SJCRH30 (cell line): ENCODE data around the gene SERPINB8. TPM values are rescaled to one million over a fixed set of nuclear protein-coding genes. Genes with fewer than 3 reads are reported as not detected.

Experiments used
- DNase-seq, 2 experiments: peaks; one replicate each; pipeline ENCODE4 v3.0.0-alpha.2; 2015 to 2020
- H3K27ac ChIP-seq: fragments of 250-450 bp; sonication (Bioruptor Pico); 2 replicates; pipeline ENCODE4 v1.5.1; 2020; ENCODE audit warnings: mild to moderate bottlenecking, moderate library complexity
- H3K27me3 ChIP-seq: fragments of 250-450 bp; sonication (Bioruptor Pico); 2 replicates; pipeline ENCODE4 v1.5.1; 2020; ENCODE audit warnings: mild to moderate bottlenecking, moderate library complexity
- H3K36me3 ChIP-seq: fragments of 250-450 bp; sonication (Bioruptor Pico); 2 replicates; pipeline ENCODE4 v1.5.1; 2020; ENCODE audit warnings: mild to moderate bottlenecking, moderate library complexity
- H3K4me1 ChIP-seq: fragments of 250-450 bp; sonication (Bioruptor Pico); 2 replicates; pipeline ENCODE4 v1.5.1; 2020; ENCODE audit warnings: mild to moderate bottlenecking, moderate library complexity
- H3K4me3 ChIP-seq: fragments of 250-450 bp; sonication (Bioruptor Pico); 2 replicates; pipeline ENCODE4 v1.5.1; 2020; ENCODE audit warnings: mild to moderate bottlenecking, moderate library complexity
- H3K9me3 ChIP-seq: fragments of 250-450 bp; sonication (Bioruptor Pico); replicated peaks from 2 replicates; pipeline ENCODE4 v1.5.1; 2020; ENCODE audit warnings: mild to moderate bottlenecking, moderate library complexity
- total RNA-seq: library from RNA; depleted of rRNA; stranded (reverse); fragments of >200 nt; shearing (Covaris generic); gene quantifications from 2 replicates; pipeline ENCODE4 v1.2.3, GENCODE V29; 2014

SERPINB8 gene
- total RNA-seq, 1 experiment from 2014 or later = 1.6 TPM

GRCh38 chr18:63980027-63980426 lies 10.1 kb downstream of the SERPINB8 start:
- H3K4me3 ChIP-seq = no peak overlapping the region
- no peak overlapping the region for H3K27ac ChIP-seq

GRCh38 chr18:63980896-63981460 lies 11.1 kb downstream of the SERPINB8 start:
- Histone ChIP-seq H3K27ac (no peak overlapping the region), H3K27me3 (no peaks in the 10 kb centered on the region), H3K4me3 (no peak overlapping the region), H3K4me1 (no peaks in the 10 kb centered on the region), H3K36me3 (no peaks in the 10 kb centered on the region), H3K9me3 (no peaks in the 10 kb centered on the region)
- no peak for DNase-seq

More at GRCh38 chr18:63980027-63980426, 10.1 kb downstream of the SERPINB8 start:
- H3K36me3 ChIP-seq = no peaks in the 10 kb centered on the region
- H3K9me3 ChIP-seq = no peaks in the 10 kb centered on the region
- no peaks in the 10 kb centered on the region for H3K27me3 ChIP-seq
- no peak for DNase-seq
- no peaks in the 10 kb centered on the region for H3K4me1 ChIP-seq

DNA sequence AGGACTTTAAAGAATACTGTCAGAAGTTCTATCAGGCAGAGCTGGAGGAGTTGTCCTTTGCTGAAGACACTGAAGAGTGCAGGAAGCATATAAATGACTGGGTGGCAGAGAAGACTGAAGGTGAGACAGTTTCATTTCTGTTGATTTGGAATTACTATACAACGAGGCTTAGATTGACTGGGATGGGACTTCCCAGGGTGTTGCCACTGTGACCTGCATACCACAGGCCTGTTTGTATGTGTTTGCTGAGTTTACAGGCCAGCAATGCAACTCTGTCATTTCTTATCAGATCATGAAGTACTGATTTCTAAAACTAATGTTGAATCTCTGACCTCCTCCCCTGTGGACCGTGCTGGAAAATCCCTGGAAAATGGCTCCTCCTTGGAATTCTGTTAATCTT lies 11.8 kb downstream of the SERPINB8 start:
- H3K9me3 ChIP-seq = no peaks in the 10 kb centered on the region
- no peak for DNase-seq
- no peaks in the 10 kb centered on the region for H3K36me3 ChIP-seq
- H3K4me3 ChIP-seq = no peak overlapping the region
- no peaks in the 10 kb centered on the region for H3K27me3 ChIP-seq
- no peak overlapping the region for H3K27ac ChIP-seq
- H3K4me1 ChIP-seq = no peaks in the 10 kb centered on the region

- no peaks in the 10 kb centered on the region for H3K27me3 ChIP-seq
- no peaks in the 10 kb centered on the region for H3K36me3 ChIP-seq
- no peaks in the 10 kb centered on the region for H3K4me1 ChIP-seq
- no peaks in the 10 kb centered on the region for H3K9me3 ChIP-seq
- H3K27ac ChIP-seq = no peak overlapping the region
- H3K4me3 ChIP-seq = no peak overlapping the region
- DNase-seq = no peak
These were observed 12.5 kb downstream of the SERPINB8 start for GRCh38 chr18:63982361-63982760.

- H3K4me1 ChIP-seq = no peaks in the 10 kb centered on the region
- no peak overlapping the region for H3K27ac ChIP-seq
- H3K9me3 ChIP-seq = no peaks in the 10 kb centered on the region
- no peak overlapping the region for H3K4me3 ChIP-seq
- no peaks in the 10 kb centered on the region for H3K27me3 ChIP-seq
- H3K36me3 ChIP-seq = no peaks in the 10 kb centered on the region
- DNase-seq = no peak
These were observed 17.0 kb downstream of the SERPINB8 start for GRCh38 chr18:63986885-63987284.

DNA sequence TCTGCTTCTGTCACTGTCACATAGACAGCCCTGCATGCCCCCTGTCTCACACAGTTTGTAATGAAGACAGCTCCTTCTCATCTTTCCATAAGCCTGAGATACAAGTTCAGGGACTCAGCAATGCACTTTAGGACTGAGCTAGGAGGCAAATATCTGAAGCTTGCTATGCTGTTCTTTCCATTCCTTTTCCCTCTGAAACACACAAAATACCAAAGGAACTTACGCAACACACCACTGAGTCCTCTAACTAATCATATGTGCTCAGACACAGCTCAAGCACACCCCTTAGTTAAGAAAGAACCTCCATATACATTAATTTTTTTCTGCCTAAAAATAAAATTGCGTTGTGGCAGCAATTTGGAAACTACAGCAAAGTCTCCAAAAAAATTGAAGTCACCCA lies 17.9 kb downstream of the SERPINB8 start:
- Histone ChIP-seq H3K36me3 (no peaks in the 10 kb centered on the region), H3K9me3 (no peaks in the 10 kb centered on the region), H3K4me1 (no peaks in the 10 kb centered on the region), H3K27me3 (no peaks in the 10 kb centered on the region), H3K27ac (no peak overlapping the region), H3K4me3 (no peak overlapping the region)
- no peak for DNase-seq

- Histone ChIP-seq H3K36me3 (no peaks in the 10 kb centered on the region), H3K9me3 (no peaks in the 10 kb centered on the region), H3K4me3 (no peak overlapping the region), H3K27ac (no peak overlapping the region), H3K4me1 (no peaks in the 10 kb centered on the region), H3K27me3 (no peaks in the 10 kb centered on the region)
- DNase-seq = no peak
These were observed 22.9 kb downstream of the SERPINB8 start for GRCh38 chr18:63992751-63993150.

GRCh38 chr18:63994783-63995399 lies 25.0 kb downstream of the SERPINB8 start:
- H3K27ac ChIP-seq = no peak overlapping the region

GRCh38 chr18:63997041-63997440 lies 27.2 kb downstream of the SERPINB8 start:
- Histone ChIP-seq H3K9me3 (no peaks in the 10 kb centered on the region), H3K27me3 (no peaks in the 10 kb centered on the region), H3K4me3 (no peak overlapping the region), H3K4me1 (no peaks in the 10 kb centered on the region), H3K27ac (no peak overlapping the region), H3K36me3 (no peaks in the 10 kb centered on the region)
- no peak for DNase-seq

More at GRCh38 chr18:63994783-63995399, 25.0 kb downstream of the SERPINB8 start:
- peak in 1 of 2 experiments; percentile 66 for DNase-seq
- H3K4me3 ChIP-seq = no peak overlapping the region
- no peaks in the 10 kb centered on the region for H3K9me3 ChIP-seq
- H3K4me1 ChIP-seq = no peaks in the 10 kb centered on the region
- H3K27me3 ChIP-seq = no peaks in the 10 kb centered on the region
- no peaks in the 10 kb centered on the region for H3K36me3 ChIP-seq

DNA sequence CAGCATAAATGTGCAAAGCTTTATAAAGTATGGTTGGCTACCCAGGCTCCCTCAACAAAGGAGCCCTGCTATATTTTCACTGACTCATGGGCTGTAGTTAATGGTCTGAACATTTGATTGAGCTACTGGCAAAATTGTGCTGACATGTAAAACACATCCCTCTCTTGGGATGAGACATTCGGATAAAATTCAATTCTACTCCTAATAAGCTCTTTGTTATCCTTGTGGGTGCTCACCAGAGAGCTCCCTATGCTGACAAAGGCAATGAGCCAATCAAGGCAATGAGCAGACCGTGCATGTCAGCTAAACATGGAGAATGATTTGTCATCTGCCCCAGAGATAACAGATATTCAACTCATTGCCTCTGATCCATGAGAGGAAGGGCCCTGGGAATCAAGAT lies 27.7 kb downstream of the SERPINB8 start:
- H3K27me3 ChIP-seq = no peaks in the 10 kb centered on the region

GRCh38 chr18:63999871-64000270 lies 30.0 kb downstream of the SERPINB8 start:
- no peaks in the 10 kb centered on the region for H3K36me3 ChIP-seq
- no peaks in the 10 kb centered on the region for H3K4me1 ChIP-seq
- no peak for DNase-seq
- no peaks in the 10 kb centered on the region for H3K27me3 ChIP-seq
- no peak overlapping the region for H3K4me3 ChIP-seq
- H3K27ac ChIP-seq = no peak overlapping the region
- H3K9me3 ChIP-seq = no peaks in the 10 kb centered on the region

More for the DNA sequence above, 27.7 kb downstream of the SERPINB8 start:
- Histone ChIP-seq H3K4me1 (no peaks in the 10 kb centered on the region), H3K27ac (no peak overlapping the region), H3K9me3 (no peaks in the 10 kb centered on the region), H3K36me3 (no peaks in the 10 kb centered on the region), H3K4me3 (no peak overlapping the region)
- no peak for DNase-seq

DNA sequence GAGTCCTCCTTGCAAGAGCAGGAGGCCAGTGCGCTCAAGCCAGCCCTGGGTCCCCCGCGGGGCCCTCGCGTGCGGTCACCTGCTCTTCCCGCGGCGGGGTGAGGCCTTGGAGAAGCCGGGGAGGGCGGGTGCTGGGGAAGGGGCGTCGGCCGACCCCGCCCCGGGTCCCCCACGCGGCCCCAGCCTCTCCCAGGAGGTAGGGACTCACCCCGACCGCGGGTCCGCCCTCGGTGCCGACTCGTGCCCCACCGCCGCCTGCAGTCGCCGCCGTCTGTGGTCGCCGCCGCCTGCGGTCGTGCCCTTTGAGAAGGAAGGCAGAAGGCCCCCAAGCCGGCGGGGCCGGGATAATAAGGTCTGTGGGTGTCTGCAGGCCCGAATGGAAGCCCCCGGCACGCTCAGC lies 32.7 kb downstream of the SERPINB8 start:
- DNase-seq = no peak
- Histone ChIP-seq H3K27ac (no peak overlapping the region), H3K36me3 (no peaks in the 10 kb centered on the region), H3K9me3 (no peaks in the 10 kb centered on the region), H3K4me3 (no peak overlapping the region), H3K4me1 (no peaks in the 10 kb centered on the region), H3K27me3 (no peaks in the 10 kb centered on the region)

DNA sequence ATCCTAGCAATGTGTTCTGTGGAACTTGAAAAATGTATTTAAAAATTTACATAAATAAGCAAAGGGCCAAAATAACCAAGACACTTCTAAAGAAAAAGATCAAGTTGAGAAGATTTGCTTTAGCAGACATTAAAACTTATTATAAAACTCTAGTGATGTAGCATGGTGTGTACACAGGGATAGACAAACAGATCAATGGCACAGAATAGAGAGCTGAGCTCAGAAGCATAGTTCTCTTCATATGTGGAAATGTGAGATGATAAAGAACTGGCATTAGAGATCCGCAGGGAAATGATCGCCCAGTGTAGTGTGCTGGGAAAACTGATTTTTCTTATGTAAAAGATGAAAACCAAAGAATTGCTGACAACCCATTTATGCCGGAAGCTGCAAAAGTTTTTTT lies 39.4 kb downstream of the SERPINB8 start:
- Histone ChIP-seq H3K9me3 (no peaks in the 10 kb centered on the region), H3K4me1 (no peaks in the 10 kb centered on the region), H3K36me3 (no peaks in the 10 kb centered on the region), H3K4me3 (no peak overlapping the region), H3K27ac (no peak overlapping the region), H3K27me3 (no peaks in the 10 kb centered on the region)
- no peak for DNase-seq

DNA sequence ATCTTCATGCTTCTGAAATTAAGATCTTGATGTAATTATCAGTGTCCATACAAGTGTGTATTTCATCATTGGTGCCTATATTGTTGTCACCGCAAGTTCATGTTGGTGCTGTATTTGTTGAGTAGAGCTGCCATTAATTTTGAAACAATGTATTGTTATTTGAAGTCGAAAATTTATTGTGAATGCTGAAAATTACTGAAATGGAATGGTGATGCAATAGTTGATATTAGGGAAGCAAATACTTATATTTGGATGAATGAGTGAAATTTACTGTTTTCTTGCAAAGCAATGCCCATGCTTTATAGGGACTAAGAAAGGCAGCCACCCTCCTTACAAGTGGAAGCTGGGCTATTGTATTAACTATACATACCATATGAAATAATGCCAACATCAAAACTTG lies 41.6 kb downstream of the SERPINB8 start:
- Histone ChIP-seq H3K36me3 (no peaks in the 10 kb centered on the region), H3K9me3 (no peaks in the 10 kb centered on the region), H3K27ac (no peak overlapping the region), H3K27me3 (no peaks in the 10 kb centered on the region), H3K4me3 (no peak overlapping the region), H3K4me1 (no peaks in the 10 kb centered on the region)
- no peak for DNase-seq

DNA sequence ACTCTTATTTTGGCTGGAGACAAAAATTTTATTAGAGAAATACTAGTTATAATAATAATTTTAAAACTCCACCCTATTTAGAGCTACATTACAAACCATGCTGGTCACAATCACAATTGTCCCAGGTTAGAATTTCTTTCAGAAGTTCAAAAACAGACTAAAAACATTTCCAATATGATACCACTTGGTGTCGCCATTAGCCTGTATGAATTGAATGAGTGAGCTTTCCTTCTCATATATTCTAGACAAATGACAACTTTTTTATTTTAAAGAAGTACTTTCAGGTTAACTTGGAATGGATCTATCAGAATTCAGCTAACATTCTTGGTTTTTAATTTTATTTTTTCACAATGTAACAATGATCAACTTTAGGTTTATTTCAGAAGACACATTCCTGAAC lies 48.0 kb downstream of the SERPINB8 start:
- Histone ChIP-seq H3K36me3 (no peaks in the 10 kb centered on the region), H3K27ac (no peak overlapping the region), H3K4me3 (no peak overlapping the region), H3K27me3 (no peaks in the 10 kb centered on the region), H3K9me3 (no peaks in the 10 kb centered on the region), H3K4me1 (no peaks in the 10 kb centered on the region)
- DNase-seq = peak in 1 of 2 experiments; percentile 55
